Parathyroid adenoma (tissue), 2 donors: ENCODE data around the gene KRTAP10-7.
"Not testable (repeated sequence)": the region's sequence is repeated elsewhere in the genome, so short reads cannot be mapped to it uniquely, and the experiment has no call there.

Experiments
- H2AFZ ChIP-seq: fragments of 300-600 bp; sonication (generic); one replicate; pipeline ENCODE4 v1.7.0; 2017; ENCODE audit warnings: antibody characterized with exemption, mild to moderate bottlenecking
- H3K27ac ChIP-seq: fragments of 300-600 bp; sonication (generic); one replicate; pipeline ENCODE4 v1.7.0; 2017
- H3K27me3 ChIP-seq: fragments of 300-600 bp; sonication (generic); one replicate; pipeline ENCODE4 v1.7.0; 2017; ENCODE audit warnings: low read length; ENCODE audit not compliant: control insufficient read depth, insufficient read depth
- H3K36me3 ChIP-seq: fragments of 300-600 bp; sonication (generic); one replicate; pipeline ENCODE4 v1.7.0; 2017; ENCODE audit warnings: low read length; ENCODE audit not compliant: control insufficient read depth, insufficient read depth
- H3K4me1 ChIP-seq: fragments of 300-600 bp; sonication (generic); one replicate; pipeline ENCODE4 v1.7.0; 2017; ENCODE audit warnings: control low read depth
- H3K4me2 ChIP-seq: fragments of 300-600 bp; sonication (generic); one replicate; pipeline ENCODE4 v1.7.0; 2017; ENCODE audit warnings: low read length
- H3K4me3 ChIP-seq: fragments of 300-600 bp; sonication (generic); one replicate; pipeline ENCODE4 v1.7.0; 2017; ENCODE audit warnings: low read depth, low read length
- H3K79me2 ChIP-seq: fragments of 300-600 bp; sonication (generic); one replicate; pipeline ENCODE4 v1.7.0; 2017; ENCODE audit warnings: control low read depth
- H3K9ac ChIP-seq: fragments of 300-600 bp; sonication (generic); one replicate; pipeline ENCODE4 v1.7.0; 2017; ENCODE audit warnings: mild to moderate bottlenecking
- H3K9me3 ChIP-seq: fragments of 300-600 bp; sonication (generic); one replicate; pipeline ENCODE4 v1.7.0; 2017; ENCODE audit warnings: low read length; ENCODE audit not compliant: control insufficient read depth
- CTCF ChIP-seq: fragments of 300-600 bp; sonication (generic); IDR thresholded peaks from one replicate; pipeline ENCODE4 v1.7.0; 2017; ENCODE audit warnings: antibody characterized with exemption, mild to moderate bottlenecking
- donor health status: primary hyperparathyroidism.

KRTAP10-7 gene

GRCh38 chr21:44625756-44626155, 25.4 kb downstream of the KRTAP10-7 start:
- Histone ChIP-seq H3K4me1 (no peaks in the 10 kb centered on the region), H3K27ac (no peak overlapping the region), H2AFZ (no peak overlapping the region), H3K79me2 (no peaks in the 10 kb centered on the region), H3K4me2 (no peak overlapping the region), H3K9ac (no peak overlapping the region), H3K4me3 (no peak overlapping the region), H3K27me3 (no peaks in the 10 kb centered on the region), H3K9me3 (no peaks in the 10 kb centered on the region), H3K36me3 (no peaks in the 10 kb centered on the region)
- no peak for TF ChIP-seq CTCF

- Histone ChIP-seq H2AFZ (no peak overlapping the region), H3K4me1 (no peaks in the 10 kb centered on the region), H3K9ac (no peak overlapping the region), H3K9me3 (no peaks in the 10 kb centered on the region), H3K4me3 (no peak overlapping the region), H3K4me2 (no peak overlapping the region), H3K27ac (no peak overlapping the region), H3K79me2 (no peaks in the 10 kb centered on the region), H3K36me3 (no peaks in the 10 kb centered on the region), H3K27me3 (no peaks in the 10 kb centered on the region)
- no peak for TF ChIP-seq CTCF
Observed at GRCh38 chr21:44626262-44626661, 25.9 kb downstream of the KRTAP10-7 start.

- H3K9ac ChIP-seq: no peak within 1 kb of the TSS
- H3K27ac ChIP-seq: no peak within 1 kb of the TSS
- H3K27me3 ChIP-seq: no peaks in the 10 kb centered on the region
- TF ChIP-seq CTCF: no peak
- no peaks in the 10 kb centered on the region for H3K79me2 ChIP-seq
- H3K36me3 ChIP-seq: no peaks in the 10 kb centered on the region
- H2AFZ ChIP-seq: no peak within 1 kb of the TSS
- no peaks in the 10 kb centered on the region for H3K9me3 ChIP-seq
- H3K4me2 ChIP-seq: no peak within 1 kb of the TSS
- no peak within 1 kb of the TSS for H3K4me3 ChIP-seq
- no peaks in the 10 kb centered on the region for H3K4me1 ChIP-seq
Observed at GRCh38 chr21:44626673-44627143, 26.3 kb downstream of the KRTAP10-7 start, which contains the start of gene KRTAP10-9. Gene KRTAP10-9 (plus strand): TSS chr21:44627093. CDS start chr21:44627172, 79 bp downstream.

- not testable (repeated sequence) for H3K79me2 ChIP-seq, H3K36me3 ChIP-seq, H2AFZ ChIP-seq, H3K9me3 ChIP-seq, H3K9ac ChIP-seq, H3K4me3 ChIP-seq, H3K4me2 ChIP-seq, H3K4me1 ChIP-seq, H3K27me3 ChIP-seq, H3K27ac ChIP-seq
Observed at GRCh38 chr21:44627181-44627822, 26.9 kb downstream of the KRTAP10-7 start.

GRCh38 chr21:44627831-44628233, 27.4 kb downstream of the KRTAP10-7 start:
- not testable (repeated sequence) for H3K9me3 ChIP-seq, H3K79me2 ChIP-seq, H3K36me3 ChIP-seq, H3K27ac ChIP-seq, H3K27me3 ChIP-seq, H3K9ac ChIP-seq, H3K4me1 ChIP-seq, H3K4me2 ChIP-seq, H2AFZ ChIP-seq, H3K4me3 ChIP-seq
